SU-DHL-6 (cell line): ENCODE data around the gene ZNF688.

Experiments used
- H2AFZ ChIP-seq: fragments of 200-600 bp; sonication (generic); 2 replicates; pipeline ENCODE4 v1.6.1; 2014; ENCODE audit warnings: low read depth, mild to moderate bottlenecking, moderate library complexity, mixed read lengths, antibody characterized with exemption, low read length; ENCODE audit not compliant: severe bottlenecking
- H3F3A ChIP-seq: fragments of 200-600 bp; shearing (Covaris generic); 2 replicates; pipeline ENCODE4 v1.6.0; 2016; ENCODE audit warnings: antibody characterized with exemption, mild to moderate bottlenecking; ENCODE audit not compliant: insufficient read depth
- H3K27ac ChIP-seq: fragments of 200-600 bp; sonication (generic); 2 replicates; pipeline ENCODE4 v1.5.1; 2016; ENCODE audit warnings: low read depth, mild to moderate bottlenecking, low read length, moderate library complexity, mixed read lengths
- H3K27me3 ChIP-seq: fragments of 200-600 bp; sonication (generic), shearing (Covaris generic); 2 replicates; pipeline ENCODE4 v1.6.0; 2014; ENCODE audit warnings: mild to moderate bottlenecking, low read length
- H3K36me3 ChIP-seq: fragments of 200-600 bp; sonication (generic); 2 replicates; pipeline ENCODE4 v1.6.1; 2014; ENCODE audit warnings: mild to moderate bottlenecking, low read length, mixed read lengths
- H3K4me2 ChIP-seq: fragments of 300-600, 200-600 bp; shearing (Covaris generic), sonication (generic); 2 replicates; pipeline ENCODE4 v1.6.0; 2014; ENCODE audit warnings: low read length, low read depth, mild to moderate bottlenecking; ENCODE audit not compliant: poor library complexity, severe bottlenecking
- H3K4me3 ChIP-seq: fragments of 200-600 bp; sonication (generic); 2 replicates; pipeline ENCODE4 v1.5.1; 2014; ENCODE audit warnings: antibody characterized with exemption, low read length, mild to moderate bottlenecking, mixed read lengths; ENCODE audit not compliant: insufficient read depth, poor library complexity, severe bottlenecking
- H3K79me2 ChIP-seq: fragments of 200-600 bp; sonication (generic); 2 replicates; pipeline ENCODE4 v1.6.1; 2014; ENCODE audit warnings: mild to moderate bottlenecking, low read length, moderate library complexity; ENCODE audit not compliant: insufficient read depth
- H3K9ac ChIP-seq: fragments of 200-600 bp; sonication (generic); 2 replicates; pipeline ENCODE4 v1.7.0; 2014; ENCODE audit warnings: mild to moderate bottlenecking, low read length
- H3K9me2 ChIP-seq: fragments of 200-600 bp; sonication (generic); replicated peaks from 2 replicates; pipeline ENCODE4 v1.6.1; 2014; ENCODE audit warnings: low read length; ENCODE audit not compliant: insufficient read depth
- H3K9me3 ChIP-seq: fragments of 200-600 bp; sonication (generic); 2 replicates; pipeline ENCODE4 v1.6.1; 2014; ENCODE audit warnings: low read length, mixed read lengths; ENCODE audit not compliant: insufficient read depth
- H4K20me1 ChIP-seq: fragments of 200-600 bp; sonication (generic); 2 replicates; pipeline ENCODE4 v1.6.1; 2014; ENCODE audit warnings: low read depth, mild to moderate bottlenecking, antibody characterized with exemption, low read length, moderate library complexity, mixed read lengths
- EZH2phosphoT487 ChIP-seq: fragments of 200-600 bp; sonication (generic), shearing (Covaris generic); conservative IDR thresholded peaks from 2 replicates; pipeline ENCODE4 v1.6.1; 2018; ENCODE audit warnings: mild to moderate bottlenecking, antibody characterized with exemption, low read length, moderate library complexity, mixed read lengths
- TF ChIP-seq, protein P1 (sequence below): fragments of 200-600 bp; sonication (generic); IDR thresholded peaks from one replicate; pipeline ENCODE4 v1.5.1; 2017; ENCODE audit warnings: antibody characterized with exemption, mild to moderate bottlenecking, low read length, moderate library complexity; ENCODE audit not compliant: insufficient read depth, poor library complexity, severe bottlenecking

Gene ZNF688

DNA sequence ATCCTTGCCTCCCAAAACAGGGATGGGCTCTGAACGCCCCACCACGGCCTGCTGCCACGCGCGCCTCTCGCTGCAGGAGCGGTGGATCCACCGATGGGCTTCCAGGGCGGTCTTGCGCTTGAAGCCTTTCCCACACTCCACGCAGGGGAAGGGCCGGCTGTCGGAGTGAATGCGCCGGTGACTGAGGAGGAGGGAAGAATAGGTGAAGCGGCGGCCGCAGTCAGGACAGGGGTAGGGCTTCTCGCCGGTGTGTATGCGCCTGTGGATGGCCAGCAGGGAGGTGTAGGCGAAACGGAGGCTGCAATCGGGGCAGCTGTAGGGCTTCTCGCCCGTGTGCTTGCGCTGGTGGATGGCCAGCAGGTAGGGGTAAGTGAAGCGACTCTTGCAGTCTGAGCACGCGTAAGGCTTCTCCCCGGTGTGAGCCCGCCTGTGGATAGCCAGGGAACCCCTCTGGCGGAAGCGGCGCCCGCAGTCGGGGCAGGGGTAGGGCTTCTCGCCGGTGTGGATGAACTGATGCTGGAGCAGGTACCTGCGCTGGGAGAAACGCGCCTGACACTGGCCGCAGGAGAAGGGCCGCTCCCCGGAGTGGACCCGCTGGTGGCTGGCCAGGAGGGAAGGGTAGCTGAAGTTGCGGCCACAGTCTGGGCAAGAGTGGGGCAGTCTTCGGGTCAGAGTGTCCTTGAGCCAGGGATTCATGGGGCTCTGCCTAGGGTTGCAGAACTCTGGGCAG lies 11.3 kb upstream of the ZNF688 start:
- Histone ChIP-seq H3K9ac (no peak overlapping the region), H3K36me3 (no peaks in the 10 kb centered on the region), H3K27ac (no peak overlapping the region), H3K27me3 (no peaks in the 10 kb centered on the region), H3K9me2 (no peaks in the 10 kb centered on the region), H2AFZ (no peak overlapping the region), H3K4me3 (no peak overlapping the region), H4K20me1 (no peaks in the 10 kb centered on the region), H3K9me3 (no peaks in the 10 kb centered on the region), H3K79me2 (no peaks in the 10 kb centered on the region), H3F3A (no peaks in the 10 kb centered on the region), H3K4me2 (no peak overlapping the region)
- no peak for TF ChIP-seq EZH2phosphoT487
- TF ChIP-seq, protein P1, sequence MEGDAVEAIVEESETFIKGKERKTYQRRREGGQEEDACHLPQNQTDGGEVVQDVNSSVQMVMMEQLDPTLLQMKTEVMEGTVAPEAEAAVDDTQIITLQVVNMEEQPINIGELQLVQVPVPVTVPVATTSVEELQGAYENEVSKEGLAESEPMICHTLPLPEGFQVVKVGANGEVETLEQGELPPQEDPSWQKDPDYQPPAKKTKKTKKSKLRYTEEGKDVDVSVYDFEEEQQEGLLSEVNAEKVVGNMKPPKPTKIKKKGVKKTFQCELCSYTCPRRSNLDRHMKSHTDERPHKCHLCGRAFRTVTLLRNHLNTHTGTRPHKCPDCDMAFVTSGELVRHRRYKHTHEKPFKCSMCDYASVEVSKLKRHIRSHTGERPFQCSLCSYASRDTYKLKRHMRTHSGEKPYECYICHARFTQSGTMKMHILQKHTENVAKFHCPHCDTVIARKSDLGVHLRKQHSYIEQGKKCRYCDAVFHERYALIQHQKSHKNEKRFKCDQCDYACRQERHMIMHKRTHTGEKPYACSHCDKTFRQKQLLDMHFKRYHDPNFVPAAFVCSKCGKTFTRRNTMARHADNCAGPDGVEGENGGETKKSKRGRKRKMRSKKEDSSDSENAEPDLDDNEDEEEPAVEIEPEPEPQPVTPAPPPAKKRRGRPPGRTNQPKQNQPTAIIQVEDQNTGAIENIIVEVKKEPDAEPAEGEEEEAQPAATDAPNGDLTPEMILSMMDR, result no peak

DNA sequence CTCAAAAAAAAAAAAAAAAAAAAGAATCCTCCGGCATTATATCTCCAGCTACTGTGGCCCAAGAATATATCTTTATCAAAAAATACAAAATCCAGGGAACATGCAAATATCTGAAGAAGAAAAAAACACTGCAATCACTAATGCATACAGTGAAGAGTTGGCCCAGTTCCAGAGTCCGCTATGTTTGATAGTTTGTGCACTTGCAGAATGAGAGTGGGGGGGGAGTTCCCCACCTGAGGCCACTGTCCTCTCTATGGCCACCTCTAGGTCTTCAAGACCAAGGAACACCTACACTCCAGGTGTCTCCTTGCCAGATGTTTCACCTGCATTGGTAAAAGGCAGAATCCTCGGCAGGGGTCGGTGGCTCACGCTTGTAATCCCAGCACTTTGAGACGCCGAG lies 9.9 kb upstream of the ZNF688 start:
- Histone ChIP-seq H3K4me2 (no peak overlapping the region), H3K36me3 (no peaks in the 10 kb centered on the region), H3F3A (no peaks in the 10 kb centered on the region), H4K20me1 (no peaks in the 10 kb centered on the region), H2AFZ (no peak overlapping the region), H3K9ac (no peak overlapping the region), H3K4me3 (no peak overlapping the region), H3K27ac (no peak overlapping the region), H3K9me3 (no peaks in the 10 kb centered on the region), H3K79me2 (no peaks in the 10 kb centered on the region), H3K27me3 (no peaks in the 10 kb centered on the region), H3K9me2 (no peaks in the 10 kb centered on the region)
- no peak for TF ChIP-seq EZH2phosphoT487
- TF ChIP-seq, protein P1, result no peak

DNA sequence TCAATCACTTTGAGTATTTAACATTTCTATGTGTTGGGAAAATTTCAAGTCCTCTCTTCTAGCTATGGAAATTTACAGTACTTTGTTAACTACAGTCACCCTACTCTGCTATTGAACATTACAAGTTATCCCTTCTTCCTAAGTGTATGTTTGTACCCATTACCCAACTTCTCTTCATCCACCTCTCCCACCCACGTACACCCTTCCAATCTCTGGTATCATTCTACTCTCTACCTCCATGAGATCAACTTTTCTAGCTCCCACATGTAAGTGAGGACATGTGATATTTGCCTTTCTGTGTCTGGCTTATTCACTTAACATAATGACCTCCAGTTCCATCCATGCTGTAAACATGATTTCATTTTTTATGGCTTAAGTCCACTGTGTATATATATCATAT lies 3.2 kb upstream of the ZNF688 start:
- H3K4me2 ChIP-seq, result peak overlapping the region; percentile 23

More for the DNA sequence above, 3.2 kb upstream of the ZNF688 start:
- no peak overlapping the region for H3K4me3 ChIP-seq
- peaks cover 27% of the 10 kb centered on the region for H3K79me2 ChIP-seq
- no peak overlapping the region for H2AFZ ChIP-seq
- no peaks in the 10 kb centered on the region for H3F3A ChIP-seq
- H3K9me2 ChIP-seq, result no peaks in the 10 kb centered on the region
- no peak for TF ChIP-seq EZH2phosphoT487
- TF ChIP-seq, protein P1, result no peak
- H3K36me3 ChIP-seq, result no peaks in the 10 kb centered on the region
- H3K27ac ChIP-seq, result no peak overlapping the region
- no peaks in the 10 kb centered on the region for H4K20me1 ChIP-seq
- no peaks in the 10 kb centered on the region for H3K27me3 ChIP-seq
- H3K9ac ChIP-seq, result no peak overlapping the region
- H3K9me3 ChIP-seq, result no peaks in the 10 kb centered on the region
